T follicular helper cell (primary cell): Measurements from ENCODE around the gene ITGB3BP.
"Not testable (repeated sequence)": the region's sequence is repeated elsewhere in the genome, so short reads cannot be mapped to it uniquely, and the experiment has no call there.

Experiments used
- DNase-seq: peaks from one replicate; pipeline ENCODE4 v3.0.0-alpha.2; 2020; ENCODE audit warnings: low read depth

The ITGB3BP gene

DNA sequence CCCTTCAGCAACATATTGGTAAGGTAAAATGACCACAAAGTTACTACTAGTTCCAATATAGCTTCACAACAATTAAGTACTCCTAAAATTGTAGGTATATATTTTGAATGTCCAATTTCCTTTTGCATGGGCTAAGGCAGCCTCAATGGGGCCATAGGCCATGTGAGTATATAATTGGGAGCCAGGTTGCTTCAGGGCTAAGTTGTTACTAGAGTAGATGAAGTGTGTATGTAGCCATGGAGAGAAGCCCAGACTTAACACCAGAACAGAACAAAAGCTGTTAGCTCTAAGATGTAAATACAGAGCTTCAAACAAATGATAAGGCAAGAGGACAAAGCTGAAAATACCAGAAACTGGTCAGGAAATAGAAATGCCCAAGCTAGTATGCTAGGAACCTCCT lies 16.2 kb downstream of the ITGB3BP start:
- DNase-seq: no peak

DNA sequence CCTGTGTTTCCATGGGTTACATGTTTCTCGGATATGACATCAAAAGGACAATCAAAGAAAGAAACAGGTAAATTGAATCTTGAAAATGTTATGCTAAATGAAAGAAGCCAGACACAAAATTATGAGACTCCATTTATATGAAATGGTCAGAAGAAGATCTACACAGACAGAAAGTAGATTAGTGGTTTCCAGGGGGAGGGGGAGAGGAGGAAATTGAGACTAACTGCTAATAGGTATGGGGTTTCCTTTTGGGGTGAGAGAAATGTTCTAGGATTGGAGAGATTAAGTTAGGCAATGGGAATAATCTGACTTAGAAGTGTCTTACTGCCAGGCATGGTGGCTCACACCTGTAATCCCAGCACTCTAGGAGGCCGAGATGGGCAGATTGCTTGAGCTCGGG lies 21.8 kb downstream of the ITGB3BP start:
- DNase-seq: no peak

DNA sequence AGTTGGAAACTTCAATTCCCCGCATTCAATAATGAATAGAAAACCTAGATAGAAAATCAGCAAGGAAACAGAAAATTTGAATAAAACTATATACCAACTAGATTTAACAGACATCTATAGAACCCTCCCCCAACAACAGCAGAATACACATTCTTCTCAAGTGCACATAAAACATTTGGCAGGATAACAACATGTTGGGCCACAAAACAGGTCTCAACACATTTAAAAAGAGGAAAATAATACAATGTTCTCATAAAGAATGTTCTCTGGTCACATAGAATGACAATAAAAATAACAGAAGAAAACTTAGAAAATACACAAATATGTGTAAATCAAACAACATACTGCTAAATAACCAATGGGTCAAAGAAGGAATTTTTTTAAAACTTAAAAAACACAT lies 24.9 kb downstream of the ITGB3BP start:
- no peak for DNase-seq

DNA sequence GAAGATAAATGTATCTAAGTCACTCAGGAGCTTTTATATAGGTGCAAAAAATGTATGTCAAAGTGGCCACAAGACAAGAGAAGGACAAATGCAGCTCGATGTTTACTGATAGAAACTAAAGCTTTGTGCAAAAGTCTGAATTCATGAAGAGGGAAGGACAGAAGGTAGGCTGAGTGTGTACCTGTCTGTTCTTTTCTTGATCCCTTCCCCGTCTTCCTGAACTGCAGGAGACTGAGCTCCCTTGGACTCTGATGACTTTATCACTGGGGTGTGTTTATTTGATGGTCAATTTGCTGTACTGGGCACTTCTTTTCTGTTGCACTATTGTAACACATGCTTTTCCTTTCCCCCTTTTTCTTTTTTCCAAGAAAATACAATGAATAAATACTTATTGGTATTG lies 25.4 kb downstream of the ITGB3BP start:
- no peak for DNase-seq

DNA sequence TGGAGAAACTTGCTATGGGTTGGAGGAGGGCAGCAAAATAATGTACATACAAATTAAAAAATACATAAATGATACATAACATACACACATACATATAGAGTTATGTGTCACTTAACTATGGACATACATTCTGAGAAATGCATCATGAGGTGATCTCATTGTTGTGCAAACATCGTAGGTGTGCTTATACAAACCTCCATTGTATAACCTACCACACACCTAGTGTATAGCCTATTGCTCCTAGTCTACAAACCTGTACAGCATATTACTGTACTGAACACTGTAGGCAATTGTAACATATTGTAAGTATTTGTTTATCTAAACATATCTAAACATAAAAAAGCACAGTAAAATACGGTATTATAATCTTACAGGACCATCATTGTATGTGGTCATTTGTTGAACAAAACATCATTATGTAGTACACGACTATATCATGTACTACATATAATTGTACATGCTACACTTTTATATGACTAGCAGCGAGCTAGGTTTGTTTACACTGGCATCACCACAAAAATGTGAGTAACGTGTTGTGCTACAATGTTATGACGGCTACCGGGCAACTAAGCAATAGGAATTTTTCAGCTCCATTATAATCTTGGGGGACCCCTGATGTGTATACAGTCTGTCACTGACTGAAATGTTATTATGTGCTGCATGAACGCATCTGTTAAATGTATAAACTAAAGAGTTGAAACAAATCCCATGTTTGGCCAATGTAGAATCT lies 35.5 kb downstream of the ITGB3BP start:
- DNase-seq: no peak

DNA sequence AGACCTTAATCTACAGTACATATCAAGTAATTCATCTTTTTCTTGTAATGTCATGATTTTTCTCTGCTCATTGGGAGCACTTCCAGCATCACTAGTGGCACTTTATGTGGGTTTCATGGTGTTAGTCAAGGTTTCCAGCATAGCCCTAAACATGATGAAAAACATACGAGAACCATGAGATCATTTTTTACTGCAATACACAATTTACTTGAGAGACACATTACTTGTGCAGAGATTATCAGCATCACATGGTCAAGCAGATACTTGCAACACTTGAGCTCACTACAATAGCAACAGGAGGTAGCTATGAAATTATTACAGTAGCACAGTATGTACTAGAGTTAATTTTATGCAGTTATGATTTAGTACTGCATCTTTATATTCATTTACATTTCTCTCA lies 36.4 kb downstream of the ITGB3BP start:
- no peak for DNase-seq

DNA sequence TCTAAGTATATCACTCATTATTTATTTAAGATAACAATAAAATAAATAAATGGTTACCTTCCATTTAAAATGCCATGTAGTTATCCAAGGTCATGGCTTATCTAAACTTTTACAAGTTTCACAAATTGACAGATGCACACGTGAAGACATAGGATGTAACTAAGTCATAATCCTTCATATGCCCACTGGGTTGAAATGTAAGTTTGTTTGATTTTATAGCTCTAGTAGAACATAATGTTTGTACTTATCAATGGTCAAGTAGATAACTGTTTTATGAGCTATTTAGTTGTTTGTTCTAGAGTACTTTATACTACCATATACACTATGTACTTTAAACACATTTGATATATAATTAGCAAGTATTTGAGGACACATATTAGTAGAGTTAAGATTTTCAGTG lies 43.0 kb downstream of the ITGB3BP start:
- DNase-seq: no peak

DNA sequence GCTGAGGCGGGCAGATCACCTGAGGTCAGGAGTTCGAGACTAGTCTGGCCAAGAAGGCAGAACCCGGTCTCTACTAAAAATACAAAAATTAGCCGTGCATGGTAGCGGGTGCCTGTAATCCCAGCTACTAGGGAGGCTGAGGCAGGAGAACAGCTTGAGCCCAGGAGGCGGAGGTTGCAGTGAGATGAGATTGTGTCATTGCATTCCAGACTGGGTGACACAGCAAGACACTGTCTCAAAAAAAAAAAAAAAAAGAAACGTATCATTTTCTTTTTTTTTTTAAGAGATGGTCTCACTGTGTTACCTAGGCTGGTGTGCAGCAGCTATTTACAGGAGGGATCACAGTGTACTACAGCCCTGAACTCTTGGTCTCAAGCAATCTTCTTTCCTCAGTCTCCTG lies 47.3 kb downstream of the ITGB3BP start:
- no peak for DNase-seq

DNA sequence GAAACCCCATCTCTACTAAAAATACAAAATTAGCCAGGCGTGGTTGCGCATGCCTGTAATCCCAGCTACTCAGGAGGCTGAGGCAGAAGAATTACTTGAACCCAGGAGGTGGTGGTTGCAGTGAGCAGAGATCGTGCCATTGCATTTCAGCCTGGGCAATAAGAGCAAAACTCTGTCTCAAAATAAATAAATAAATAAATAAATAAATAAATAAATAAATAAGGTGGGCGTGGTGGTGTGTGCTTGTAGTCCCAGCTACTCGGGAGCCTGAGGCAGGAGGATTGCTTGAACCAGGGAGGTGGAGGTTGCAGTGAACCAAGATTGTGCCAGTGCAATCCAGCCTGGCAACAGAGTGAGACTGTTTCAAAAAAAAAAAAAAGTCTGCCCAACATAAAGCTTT lies 54.3 kb downstream of the ITGB3BP start:
- not testable (repeated sequence) for DNase-seq

DNA sequence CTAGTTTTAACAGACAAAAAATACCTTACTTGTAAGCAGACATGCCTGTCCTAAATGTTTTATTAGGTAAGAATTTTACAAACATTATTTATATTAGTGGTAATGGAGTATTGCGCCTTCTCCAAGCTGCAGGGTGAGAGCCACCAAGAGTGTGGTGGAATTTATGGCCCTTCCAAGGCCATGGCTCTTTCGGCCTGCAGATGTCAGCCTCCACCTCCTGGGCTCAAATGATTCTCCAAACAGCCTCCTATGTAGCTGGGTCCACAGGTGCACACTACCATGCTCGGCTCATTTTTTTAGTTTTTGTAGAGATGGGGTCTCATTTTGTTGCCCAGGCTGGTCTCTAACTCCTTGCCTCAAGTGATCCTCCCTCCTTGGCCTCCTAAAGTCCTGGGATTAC lies 56.3 kb downstream of the ITGB3BP start:
- no peak for DNase-seq

DNA sequence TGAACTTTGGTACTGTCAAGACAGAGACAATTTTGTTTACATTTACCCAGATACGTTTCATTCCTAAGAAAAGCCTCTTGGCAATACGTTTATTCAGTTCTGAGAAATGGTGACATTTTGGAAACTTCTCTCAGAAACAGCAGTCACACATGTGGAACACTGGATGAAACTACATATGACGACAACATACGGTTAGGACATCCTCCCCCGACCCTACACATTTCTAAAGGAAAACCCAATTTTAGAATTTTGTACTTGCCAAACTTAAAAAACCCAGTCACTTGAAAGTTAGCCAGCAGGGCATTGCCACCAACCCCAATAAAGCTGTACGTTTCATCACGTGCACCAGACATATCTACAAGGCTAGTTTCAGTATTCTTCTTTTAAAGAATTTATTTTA lies 56.8 kb downstream of the ITGB3BP start:
- no peak for DNase-seq

DNA sequence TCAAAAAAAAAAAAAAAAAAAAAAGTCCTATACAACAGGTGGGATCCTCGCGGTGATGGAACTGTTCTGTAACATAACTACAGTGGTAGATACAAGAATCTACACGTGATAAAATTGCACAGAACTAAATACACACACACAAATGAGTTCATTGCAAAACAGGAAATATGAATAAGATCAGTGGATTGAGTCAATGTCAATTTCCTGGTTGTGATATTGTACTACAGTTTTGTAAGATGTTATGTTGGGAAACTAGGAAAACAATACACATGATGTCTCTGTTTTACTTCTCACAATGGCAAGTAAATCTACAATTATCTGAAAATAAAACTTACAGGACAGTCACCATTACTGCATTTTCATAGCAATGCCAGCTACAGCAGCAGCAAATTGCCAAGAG lies 59.8 kb downstream of the ITGB3BP start:
- no peak for DNase-seq

DNA sequence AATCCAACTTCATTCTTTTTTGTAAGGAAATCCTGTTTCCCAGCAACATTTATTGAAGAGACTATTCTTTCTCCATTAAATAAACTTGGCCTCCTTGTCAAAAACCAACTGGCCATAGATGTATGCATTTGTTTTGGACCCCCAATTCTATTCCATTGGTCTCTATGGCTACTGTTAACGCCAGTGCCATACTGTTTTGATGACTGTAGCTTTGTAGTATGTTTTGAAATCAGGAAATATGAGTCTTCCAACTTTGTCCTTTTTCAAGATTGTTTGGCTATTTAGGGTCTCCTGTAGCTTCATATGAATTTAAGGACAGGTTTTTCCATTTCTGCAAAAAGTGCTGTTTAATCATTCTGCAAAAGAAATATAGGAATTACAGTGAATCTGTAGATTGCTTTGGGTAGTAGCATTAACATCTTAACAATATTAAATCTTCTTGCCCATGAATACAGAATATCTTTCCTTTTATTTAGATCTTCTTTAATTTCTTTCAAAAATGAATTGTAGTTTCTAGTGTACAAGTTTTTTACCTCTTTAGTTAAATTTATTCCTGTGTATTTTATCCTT lies 61.3 kb downstream of the ITGB3BP start:
- DNase-seq: no peak

DNA sequence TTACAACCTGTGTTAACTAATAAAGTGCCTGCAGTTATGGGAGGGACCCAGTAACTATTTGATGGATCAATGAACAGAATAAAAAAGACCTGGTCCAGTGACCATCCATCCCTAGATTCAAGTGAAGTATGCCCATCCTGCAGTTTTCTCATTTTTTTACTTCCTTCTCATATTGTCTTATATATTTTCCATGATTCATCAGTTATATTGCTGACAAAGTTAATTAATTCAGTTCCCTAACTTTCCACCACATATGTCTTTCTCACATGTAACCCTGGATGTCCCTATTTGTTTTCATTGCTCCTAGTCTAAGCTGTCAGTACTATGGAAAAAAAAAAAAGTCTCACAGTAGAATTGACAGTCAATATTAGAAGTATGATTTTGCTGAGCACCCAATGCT lies 64.3 kb downstream of the ITGB3BP start:
- no peak for DNase-seq

DNA sequence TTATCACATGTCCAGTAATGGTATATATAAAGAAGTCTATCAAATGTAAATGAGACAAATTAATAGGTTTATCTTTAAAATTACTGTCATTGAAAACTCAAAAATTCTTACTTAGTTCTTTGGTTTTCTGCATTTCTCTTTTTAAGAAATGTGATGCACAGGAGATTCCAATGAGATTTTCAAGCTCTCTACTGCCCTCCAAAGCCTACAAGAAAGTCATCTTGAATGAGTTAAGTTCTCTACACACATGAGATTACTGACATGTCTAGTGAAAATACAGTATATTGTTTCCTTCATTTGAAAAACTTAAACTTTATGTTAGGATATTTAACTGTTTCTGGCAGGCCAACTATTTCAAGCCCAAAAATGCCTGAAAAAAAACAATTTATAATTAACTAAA lies 68.8 kb downstream of the ITGB3BP start:
- DNase-seq: no peak

DNA sequence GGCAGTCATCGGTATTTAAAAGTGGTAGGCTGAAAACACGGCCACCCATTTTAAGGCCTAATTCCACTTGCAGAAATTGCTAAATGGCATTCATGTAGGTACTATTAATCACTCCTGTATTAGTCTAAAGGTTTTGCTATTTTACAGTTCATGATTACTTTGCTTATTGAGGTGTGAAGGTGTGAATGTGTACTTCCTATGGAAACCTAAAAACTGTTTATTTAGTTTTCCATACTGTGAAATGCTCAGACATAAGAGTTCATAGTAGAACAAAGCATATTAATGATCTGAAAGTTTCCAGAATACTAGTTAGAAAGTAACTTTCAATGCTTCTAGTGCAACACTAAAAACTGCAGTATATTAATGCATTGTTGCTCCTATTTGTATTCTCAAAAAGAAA lies 69.8 kb downstream of the ITGB3BP start:
- no peak for DNase-seq

DNA sequence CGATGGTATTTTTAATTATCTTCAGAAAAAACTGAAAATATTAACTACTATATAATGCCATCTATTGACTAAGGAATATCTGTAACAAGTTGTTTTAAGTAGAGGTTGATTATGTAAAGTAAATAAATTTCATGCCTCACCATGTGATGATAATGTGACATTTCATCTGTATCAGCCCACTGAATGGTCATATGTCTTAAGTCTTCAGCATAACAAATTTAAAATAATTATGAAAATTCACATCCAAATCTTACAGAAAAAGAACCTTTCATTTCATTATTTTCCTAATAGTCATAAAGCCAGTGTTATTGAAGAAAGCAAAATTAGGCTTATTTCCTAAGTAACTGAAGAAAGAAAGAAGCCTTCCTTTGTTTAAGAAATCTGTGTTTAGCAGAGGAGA lies 72.6 kb downstream of the ITGB3BP start:
- DNase-seq: no peak

DNA sequence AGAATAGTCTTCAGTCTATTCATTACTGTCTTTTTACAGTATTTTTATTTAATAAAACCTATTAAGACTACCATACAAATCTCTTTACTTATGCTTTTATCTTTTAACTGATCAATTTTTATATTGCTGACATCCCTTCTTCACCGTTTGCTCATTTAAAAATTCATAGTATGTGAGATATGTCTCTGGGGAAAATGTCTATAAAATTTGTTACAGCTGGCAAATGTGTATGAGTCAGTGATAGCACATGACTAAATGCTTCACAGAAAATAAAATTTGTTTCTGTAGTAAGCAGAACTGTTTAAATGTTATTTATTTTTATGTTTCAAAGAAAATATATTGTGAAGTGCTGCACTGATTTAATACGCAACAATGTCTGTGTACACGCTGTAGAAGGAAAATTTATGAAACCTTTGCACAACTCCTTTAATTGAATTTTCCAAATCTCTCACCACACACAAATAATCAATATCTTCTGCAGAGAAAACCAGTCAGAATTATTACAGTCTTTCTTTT lies 74.2 kb downstream of the ITGB3BP start:
- no peak for DNase-seq

DNA sequence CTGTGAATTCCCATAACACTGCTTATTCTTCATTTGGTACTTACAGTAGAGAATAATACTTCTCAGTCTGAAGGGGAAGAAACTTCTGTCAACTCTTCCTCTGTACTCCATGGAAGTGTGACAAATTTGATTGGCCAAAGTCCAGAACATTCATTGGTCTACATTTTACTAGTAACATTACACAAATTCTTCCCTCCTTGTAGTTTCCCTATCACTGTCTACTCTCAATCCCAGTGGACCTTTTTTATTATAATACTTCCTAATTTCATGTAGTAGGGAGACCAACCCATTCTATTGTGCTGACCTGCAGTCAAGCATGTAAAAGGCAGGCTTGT lies 80.9 kb downstream of the ITGB3BP start:
- no peak for DNase-seq

DNA sequence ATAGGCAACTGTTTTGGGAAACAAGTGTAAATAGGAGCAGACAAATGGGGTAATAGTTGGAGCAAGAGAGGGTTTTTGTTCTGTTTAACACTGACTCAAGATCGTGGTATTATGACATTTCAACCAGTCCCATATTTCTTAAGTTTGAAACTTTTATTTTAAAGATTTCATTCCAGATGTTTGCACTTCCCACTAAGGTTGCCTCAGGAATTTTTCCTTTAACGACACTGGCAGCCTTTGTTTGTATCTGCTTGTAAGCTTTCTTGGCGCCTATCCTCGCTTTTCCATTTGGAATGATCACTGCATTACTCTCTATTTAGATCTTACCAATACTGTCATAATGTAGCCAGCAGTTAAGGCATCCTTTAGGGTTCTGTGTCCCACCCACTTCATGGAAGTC lies 87.9 kb downstream of the ITGB3BP start:
- no peak for DNase-seq

DNA sequence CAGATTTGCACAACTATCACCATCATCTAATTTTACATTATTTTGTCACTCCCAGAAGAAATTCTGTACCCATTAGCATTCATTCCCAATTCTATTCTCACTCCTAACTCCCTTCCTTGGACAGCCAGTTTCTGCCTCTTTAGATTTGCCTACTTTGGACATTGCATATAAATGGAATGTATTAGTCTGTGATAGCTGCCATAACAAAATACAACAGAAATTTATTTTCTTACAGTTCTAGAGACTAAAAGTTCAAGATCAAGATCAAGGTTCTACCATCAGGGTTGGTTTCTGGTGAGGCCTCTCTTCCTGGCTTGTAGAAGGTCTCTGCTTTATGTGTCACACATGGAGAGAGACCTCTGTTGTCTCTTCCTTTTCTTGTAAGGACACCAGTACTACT lies 93.7 kb downstream of the ITGB3BP start:
- DNase-seq: no peak

DNA sequence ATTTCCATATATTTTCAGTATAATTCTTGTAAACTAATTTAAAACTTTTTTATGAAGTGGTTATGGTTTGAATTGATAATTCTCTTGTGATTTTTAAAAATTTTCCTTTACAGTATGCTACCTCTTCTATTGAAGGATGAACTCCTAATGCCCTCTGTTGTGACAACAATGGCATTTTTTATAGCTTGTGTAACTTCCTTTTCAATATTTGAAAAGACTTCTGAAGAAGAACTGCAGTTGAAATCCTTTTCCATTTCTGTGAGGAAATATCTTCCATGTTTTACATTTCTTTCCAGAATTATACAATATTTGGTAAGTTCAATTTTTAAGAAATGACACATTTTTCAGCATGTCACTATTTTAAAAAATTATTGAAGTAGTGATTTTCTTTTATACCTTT lies 94.2 kb downstream of the ITGB3BP start:
- DNase-seq: no peak

DNA sequence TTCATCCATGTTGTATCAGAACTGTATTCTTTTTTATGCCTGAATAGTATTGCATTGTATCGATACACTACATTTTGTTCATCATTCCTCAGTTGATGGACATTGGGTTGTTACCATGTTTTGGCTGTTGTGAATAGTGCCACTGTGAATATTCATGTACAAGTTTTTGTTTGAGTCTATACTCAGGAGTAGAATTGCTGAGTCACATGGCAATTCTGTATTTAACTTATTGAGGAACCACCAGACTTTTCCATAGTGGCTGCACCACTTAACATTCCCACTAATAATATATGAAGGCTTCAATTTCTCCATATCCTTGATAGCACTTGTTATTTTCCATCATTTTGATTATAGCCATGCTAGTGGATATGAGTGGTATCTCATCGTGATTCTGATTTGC lies 99.4 kb downstream of the ITGB3BP start:
- no peak for DNase-seq

DNA sequence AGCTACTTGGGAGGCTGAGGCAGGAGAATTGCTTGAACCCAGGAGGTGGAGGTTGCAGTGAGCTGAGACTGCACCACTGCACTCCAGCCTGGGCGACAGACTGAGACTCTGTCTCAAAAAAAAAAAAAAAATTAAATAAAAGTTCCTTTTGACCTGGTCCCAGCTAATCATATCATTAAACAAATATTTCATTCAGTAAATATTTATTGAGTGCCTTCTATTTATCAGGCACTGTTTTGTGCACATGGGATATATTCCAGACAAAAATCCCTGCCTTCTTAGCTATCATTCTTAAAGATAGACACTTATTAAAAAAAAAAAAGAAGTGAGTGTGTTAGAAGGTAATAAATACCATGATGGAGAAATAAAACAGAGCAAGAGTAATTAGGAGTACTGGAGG lies 102.3 kb downstream of the ITGB3BP start:
- not testable (repeated sequence) for DNase-seq
